Measurements from ENCODE around the gene CAPG. TPM values are rescaled to one million over a fixed set of nuclear protein-coding genes. Genes with fewer than 3 reads are reported as not detected.

CAPG gene, protein sequence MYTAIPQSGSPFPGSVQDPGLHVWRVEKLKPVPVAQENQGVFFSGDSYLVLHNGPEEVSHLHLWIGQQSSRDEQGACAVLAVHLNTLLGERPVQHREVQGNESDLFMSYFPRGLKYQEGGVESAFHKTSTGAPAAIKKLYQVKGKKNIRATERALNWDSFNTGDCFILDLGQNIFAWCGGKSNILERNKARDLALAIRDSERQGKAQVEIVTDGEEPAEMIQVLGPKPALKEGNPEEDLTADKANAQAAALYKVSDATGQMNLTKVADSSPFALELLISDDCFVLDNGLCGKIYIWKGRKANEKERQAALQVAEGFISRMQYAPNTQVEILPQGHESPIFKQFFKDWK
- total RNA-seq: 10 to 100 TPM; 30.1 to 71.7 (median 41.2) TPM
- 36.4 TPM for total RNA-seq (2013)
- 5.8 to 132 (median 15.5) reads per million in 29 experiments for total RNA-seq

DNA sequence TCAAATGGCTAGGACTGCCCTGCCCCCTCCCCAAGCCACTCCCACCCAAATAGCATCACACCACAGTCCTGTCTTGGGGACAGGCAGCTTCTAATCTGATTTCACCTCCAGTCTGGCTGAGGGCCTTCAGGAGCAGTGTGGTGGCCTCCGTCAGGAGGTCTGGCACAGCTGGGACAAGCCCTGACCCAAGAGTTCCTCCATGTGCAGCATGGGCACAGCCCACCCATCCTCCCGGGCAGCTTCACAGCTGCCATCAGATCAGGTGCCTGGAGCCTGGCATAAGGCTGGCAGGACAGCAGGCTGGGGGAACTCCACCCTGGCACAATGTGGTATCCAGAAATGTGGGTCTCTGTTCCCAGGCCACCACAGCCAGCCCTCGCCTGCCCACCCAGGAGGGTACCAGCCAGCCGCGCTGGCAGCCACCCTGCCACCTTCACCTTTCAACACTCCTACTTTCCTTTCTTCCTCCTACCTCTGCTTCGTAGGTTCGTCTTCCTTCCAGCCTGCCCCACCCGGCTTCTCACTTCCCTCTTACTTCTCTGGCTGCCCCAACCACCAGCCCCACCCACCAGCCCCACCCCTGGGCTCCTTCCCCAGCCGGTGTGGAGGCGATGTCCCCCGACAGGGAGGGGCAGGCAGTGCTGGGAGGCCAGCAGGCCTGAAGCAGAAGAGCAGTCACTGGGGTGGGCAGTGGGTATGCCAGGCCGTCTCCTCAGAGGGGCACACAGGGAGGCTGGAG lies at the start of gene CAPG:
Gene CAPG (minus strand): TSS at position 522 of the 739 bp plus-strand sequence. CDS start 8,221 bp downstream, outside the sequence.
- peaks cover 3 to 8% of the 10 kb centered on the region in 2 donors for H3K27me3 Mint-ChIP-seq
- Histone ChIP-seq H3K4me3 (ENCODE audit: control insufficient read depth in 1 of 2, extremely low read depth in 1 of 2, low read length in 1 of 2) (peak within 1 kb of the TSS; percentile 42 to 80), H3K36me3 (ENCODE audit: control insufficient read depth in 2 of 2, extremely low read depth in 1 of 2, insufficient read depth in 1 of 2, low read length in 1 of 2) (no peaks in the 10 kb centered on the region), H3K9me3 (no peaks in the 10 kb centered on the region), H3K27me3 (replicated peaks in 1 of 2; ENCODE audit: control insufficient read depth in 2 of 2, extremely low read depth in 1 of 2, insufficient read depth in 2 of 2, low read length in 1 of 2) (peaks cover 0 to 26% of the 10 kb centered on the region in 2 experiments), H3K27ac (ENCODE audit: low read length) (peak within 1 kb of the TSS; percentile 24), H3K4me1 (ENCODE audit: control insufficient read depth in 1 of 2, extremely low read depth in 1 of 2, insufficient read depth in 2 of 2, low read length in 2 of 2) (peaks cover 45 to 73% of the 10 kb centered on the region in 2 experiments)
- ATAC-seq (replicated peaks in 1 of 4) (peak in 3 of 4 experiments; percentile 15 to 34 (median 20)), DNase-seq (peak in 20 of 35 experiments; percentile 15 to 64 (median 28))
- ChIA-PET POLR2A (interaction anchor here in 1 of 2 donors (0.6 kb wide), 1 partner anchor 9 kb away, joined by 3 read pairs; no protein-coding TSS in a partner anchor), CTCF (no interaction called here)
- H3K9me3 Mint-ChIP-seq: no peaks in the 10 kb centered on the region
- peak within 1 kb of the TSS; percentile 62 to 82 (median 77) for H3K4me3 Mint-ChIP-seq
- H3K36me3 Mint-ChIP-seq: no peaks in the 10 kb centered on the region
- WGBS (ENCODE audit: insufficient coverage): 10% methylated on average over 8 of the region's 12 CpGs
- peaks cover 55 to 64% (median 60%) of the 10 kb centered on the region in 3 donors for H3K4me1 Mint-ChIP-seq
- peak within 1 kb of the TSS; percentile 83 for H3K27ac Mint-ChIP-seq

DNA sequence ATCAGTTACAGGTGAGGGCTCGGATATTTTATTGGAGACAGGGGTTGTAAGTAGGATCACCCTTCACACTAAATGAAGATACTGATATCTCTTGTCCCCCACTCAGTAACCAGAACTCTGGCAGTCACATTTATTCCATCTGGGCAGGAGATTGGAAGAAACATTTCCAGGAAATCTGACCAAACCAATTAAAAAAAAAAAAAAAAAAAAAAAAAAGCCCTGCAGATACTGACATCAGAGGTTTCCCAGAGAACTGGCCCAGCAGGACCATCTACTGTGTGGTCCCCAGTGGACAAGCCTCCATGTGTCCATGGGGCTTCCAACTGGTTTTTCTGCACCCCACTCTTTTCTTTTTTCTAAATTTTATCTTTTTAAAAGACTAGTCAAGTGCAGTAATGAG lies 49.6 kb upstream of the CAPG start:
- Mint-ChIP-seq H3K27ac (no peak overlapping the region), H3K4me3 (no peak overlapping the region), H3K4me1 (no peaks in the 10 kb centered on the region), H3K27me3 (no peaks in the 10 kb centered on the region), H3K9me3 (no peaks in the 10 kb centered on the region), H3K36me3 (no peaks in the 10 kb centered on the region)
- no peaks in the 10 kb centered on the region for H3K9me3 ChIP-seq
- ATAC-seq (replicated peaks in 1 of 4) (no peak), DNase-seq (no peak)
- no peak overlapping the region for H3K4me3 ChIP-seq (ENCODE audit: control insufficient read depth in 1 of 2, extremely low read depth in 1 of 2, low read length in 1 of 2)
- no CpG with 5 or more reads among the region's 1 CpG for WGBS (ENCODE audit: insufficient coverage)
- CTCF ChIA-PET: no interaction called here
- no peaks in the 10 kb centered on the region for H3K36me3 ChIP-seq (ENCODE audit: control insufficient read depth in 2 of 2, extremely low read depth in 1 of 2, insufficient read depth in 1 of 2, low read length in 1 of 2)
- no peaks in the 10 kb centered on the region for H3K4me1 ChIP-seq (ENCODE audit: control insufficient read depth in 1 of 2, extremely low read depth in 1 of 2, insufficient read depth in 2 of 2, low read length in 2 of 2)
- POLR2A ChIA-PET: no interaction called here
- no peak overlapping the region for H3K27ac ChIP-seq (ENCODE audit: low read length)
- peaks cover 0 to 3% of the 10 kb centered on the region in 2 experiments for H3K27me3 ChIP-seq (replicated peaks in 1 of 2; ENCODE audit: control insufficient read depth in 2 of 2, extremely low read depth in 1 of 2, insufficient read depth in 2 of 2, low read length in 1 of 2)

DNA sequence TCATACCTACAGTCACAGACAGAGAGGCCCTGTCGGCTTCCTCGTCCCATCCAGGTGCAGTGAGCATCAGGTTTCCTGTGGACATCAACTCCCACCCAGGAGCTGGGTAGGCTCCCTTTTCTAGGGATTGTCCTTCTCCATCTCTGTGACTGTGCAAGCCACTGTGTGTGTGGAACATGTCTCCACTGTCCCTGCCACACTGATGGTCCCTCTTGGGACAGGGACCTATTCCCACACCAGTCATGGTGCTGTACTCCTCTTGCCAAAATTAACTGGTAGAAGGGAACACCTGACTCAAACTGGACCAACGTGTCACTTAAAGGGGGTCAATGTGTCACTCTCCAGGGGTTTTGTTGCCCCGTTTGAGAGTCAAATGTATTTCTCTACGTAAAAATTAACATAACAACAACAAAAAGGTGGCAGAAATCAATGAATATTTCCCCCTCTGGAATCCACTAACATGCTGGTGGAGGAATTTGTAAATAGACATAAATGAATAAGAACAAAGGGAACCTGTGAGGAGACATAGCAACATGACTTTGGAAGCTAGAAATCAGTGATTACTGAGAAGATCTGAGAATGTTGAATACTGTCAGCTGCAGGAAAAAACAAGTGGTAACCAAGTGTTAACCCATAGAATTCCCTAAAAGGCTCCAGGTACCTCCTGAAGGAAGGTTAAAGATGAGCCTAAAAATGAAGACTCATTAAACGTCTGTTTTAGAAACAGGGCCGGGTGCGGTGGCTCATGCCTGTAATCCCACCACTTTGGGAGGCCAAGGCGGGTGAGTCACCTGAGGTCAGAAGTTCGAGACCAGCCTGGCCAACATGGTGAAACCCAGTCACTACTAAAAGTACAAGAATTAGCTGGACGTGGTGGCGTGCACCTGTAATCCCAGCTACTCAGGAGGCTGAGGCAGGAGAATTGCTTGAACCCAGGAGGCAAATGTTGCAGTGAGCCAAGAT lies 48.7 kb upstream of the CAPG start:
- no peaks in the 10 kb centered on the region for H3K27me3 Mint-ChIP-seq
- no peak overlapping the region for H3K27ac ChIP-seq (ENCODE audit: low read length)
- no peak overlapping the region for H3K4me3 Mint-ChIP-seq
- no peak for DNase-seq
- no peak overlapping the region for H3K4me3 ChIP-seq (ENCODE audit: control insufficient read depth in 1 of 2, extremely low read depth in 1 of 2, low read length in 1 of 2)
- H3K36me3 ChIP-seq (ENCODE audit: control insufficient read depth in 2 of 2, extremely low read depth in 1 of 2, insufficient read depth in 1 of 2, low read length in 1 of 2): no peaks in the 10 kb centered on the region
- H3K27ac Mint-ChIP-seq: no peak overlapping the region
- ATAC-seq (replicated peaks in 1 of 4): no peak
- POLR2A ChIA-PET: no interaction called here
- no peaks in the 10 kb centered on the region for H3K9me3 Mint-ChIP-seq
- WGBS (ENCODE audit: insufficient coverage): 71% methylated on average over 7 of the region's 12 CpGs
- H3K9me3 ChIP-seq: no peaks in the 10 kb centered on the region
- H3K36me3 Mint-ChIP-seq: no peaks in the 10 kb centered on the region
- CTCF ChIA-PET: no interaction called here
- peaks cover 0 to 3% of the 10 kb centered on the region in 2 experiments for H3K27me3 ChIP-seq (replicated peaks in 1 of 2; ENCODE audit: control insufficient read depth in 2 of 2, extremely low read depth in 1 of 2, insufficient read depth in 2 of 2, low read length in 1 of 2)
- no peaks in the 10 kb centered on the region for H3K4me1 ChIP-seq (ENCODE audit: control insufficient read depth in 1 of 2, extremely low read depth in 1 of 2, insufficient read depth in 2 of 2, low read length in 2 of 2)
- no peaks in the 10 kb centered on the region for H3K4me1 Mint-ChIP-seq

DNA sequence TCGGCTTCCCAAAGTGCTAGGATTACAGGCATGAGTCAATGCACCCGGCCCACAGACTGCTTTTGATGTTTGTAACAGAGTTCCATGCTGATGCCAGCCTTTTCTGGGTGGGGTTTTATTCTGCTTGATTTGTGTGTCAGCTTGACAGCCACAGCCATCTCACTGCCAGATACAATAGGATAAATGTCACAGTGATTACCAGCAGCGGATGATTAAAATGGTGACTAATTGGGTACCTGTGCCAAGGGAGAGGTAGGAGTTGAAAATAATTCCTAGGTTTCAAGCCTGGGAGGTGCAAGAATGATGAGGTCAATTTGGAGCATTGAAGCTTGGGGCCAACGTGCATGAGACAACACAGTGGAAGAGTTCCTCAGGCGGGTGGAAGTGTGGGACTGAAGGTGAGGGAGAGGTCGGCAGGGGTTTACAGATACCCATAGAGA lies 47.7 kb upstream of the CAPG start:
- WGBS (ENCODE audit: insufficient coverage): 86% methylated on average over 5 of the region's 6 CpGs
- Histone ChIP-seq H3K36me3 (ENCODE audit: control insufficient read depth in 2 of 2, extremely low read depth in 1 of 2, insufficient read depth in 1 of 2, low read length in 1 of 2) (no peaks in the 10 kb centered on the region), H3K4me3 (ENCODE audit: control insufficient read depth in 1 of 2, extremely low read depth in 1 of 2, low read length in 1 of 2) (no peak overlapping the region), H3K27me3 (replicated peaks in 1 of 2; ENCODE audit: control insufficient read depth in 2 of 2, extremely low read depth in 1 of 2, insufficient read depth in 2 of 2, low read length in 1 of 2) (peaks cover 0 to 3% of the 10 kb centered on the region in 2 experiments), H3K4me1 (ENCODE audit: control insufficient read depth in 1 of 2, extremely low read depth in 1 of 2, insufficient read depth in 2 of 2, low read length in 2 of 2) (no peaks in the 10 kb centered on the region), H3K9me3 (no peaks in the 10 kb centered on the region), H3K27ac (ENCODE audit: low read length) (no peak overlapping the region)
- Mint-ChIP-seq H3K4me1 (no peaks in the 10 kb centered on the region), H3K27ac (no peak overlapping the region), H3K27me3 (no peaks in the 10 kb centered on the region), H3K9me3 (no peaks in the 10 kb centered on the region), H3K36me3 (no peaks in the 10 kb centered on the region), H3K4me3 (no peak overlapping the region)
- ChIA-PET POLR2A (no interaction called here), CTCF (interaction anchor here in 1 of 2 donors (0.6 kb wide), 1 partner anchor 431 kb away, joined by 3 read pairs; no protein-coding TSS in a partner anchor)
- DNase-seq (no peak), ATAC-seq (replicated peaks in 1 of 4) (no peak)

DNA sequence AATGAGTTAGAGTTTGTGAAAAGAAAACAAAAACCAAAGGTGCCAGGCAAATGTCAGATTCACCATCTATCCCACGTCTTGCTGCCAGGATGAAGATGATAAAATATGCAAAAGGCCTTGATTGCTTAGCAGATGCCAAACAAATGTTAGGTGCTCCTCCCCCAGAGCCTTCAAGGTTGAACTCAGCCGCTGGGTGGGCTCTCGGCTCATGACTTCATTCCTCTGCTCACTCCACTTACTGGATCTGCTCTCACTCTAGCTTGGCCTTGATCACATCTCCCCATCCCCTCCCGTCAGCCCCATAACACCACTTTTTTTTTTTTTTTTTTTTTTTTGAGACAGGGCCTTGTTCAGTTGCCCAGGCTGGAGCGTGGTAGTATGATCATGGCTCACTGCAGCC lies 46.9 kb upstream of the CAPG start:
- no peak overlapping the region for H3K27ac Mint-ChIP-seq
- DNase-seq (no peak), ATAC-seq (replicated peaks in 1 of 4) (no peak)
- H3K4me1 Mint-ChIP-seq: no peaks in the 10 kb centered on the region
- H3K36me3 Mint-ChIP-seq: no peaks in the 10 kb centered on the region
- H3K27me3 Mint-ChIP-seq: no peaks in the 10 kb centered on the region
- no peak overlapping the region for H3K4me3 Mint-ChIP-seq
- peaks cover 0 to 3% of the 10 kb centered on the region in 2 experiments for H3K27me3 ChIP-seq (replicated peaks in 1 of 2; ENCODE audit: control insufficient read depth in 2 of 2, extremely low read depth in 1 of 2, insufficient read depth in 2 of 2, low read length in 1 of 2)
- no peak overlapping the region for H3K27ac ChIP-seq (ENCODE audit: low read length)
- no peaks in the 10 kb centered on the region for H3K36me3 ChIP-seq (ENCODE audit: control insufficient read depth in 2 of 2, extremely low read depth in 1 of 2, insufficient read depth in 1 of 2, low read length in 1 of 2)
- no peaks in the 10 kb centered on the region for H3K9me3 Mint-ChIP-seq
- H3K9me3 ChIP-seq: no peaks in the 10 kb centered on the region
- ChIA-PET POLR2A (no interaction called here), CTCF (no interaction called here)
- WGBS (ENCODE audit: insufficient coverage): 89% methylated on average over 3 of the region's 5 CpGs
- H3K4me3 ChIP-seq (ENCODE audit: control insufficient read depth in 1 of 2, extremely low read depth in 1 of 2, low read length in 1 of 2): no peak overlapping the region
- no peaks in the 10 kb centered on the region for H3K4me1 ChIP-seq (ENCODE audit: control insufficient read depth in 1 of 2, extremely low read depth in 1 of 2, insufficient read depth in 2 of 2, low read length in 2 of 2)
